OCI-LY7 (cell line): ENCODE results near the gene VOPP1. TPM values are rescaled to one million over a fixed set of nuclear protein-coding genes. Genes with fewer than 3 reads are reported as not detected.
A peak's percentile ranks its signal among the peaks of the same experiment; 100 is the strongest.

Experiments
- BruUV-seq: library from RNA; stranded (reverse); fragments of 400-500 nt; replicated peaks from 2 replicates; lab custom pipeline; 2021; lab: Mats Ljungman, UMichigan
- CTCF ChIA-PET: fragments of 300-600 bp; sonication (Branson Sonifier 250); formaldehyde crosslinking; loops from one replicate; lab custom pipeline; 2022; ENCODE audit warnings: antibody characterized with exemption; ENCODE audit not compliant: unreplicated experiment; lab: Charles Lee
- POLR2A ChIA-PET: fragments of 300-600 bp; sonication (Branson Sonifier 250); formaldehyde crosslinking; loops from one replicate; lab custom pipeline; 2022; ENCODE audit warnings: antibody characterized with exemption; lab: Charles Lee
- DNase-seq: peaks from one replicate; pipeline ENCODE4 v3.0.0-alpha.2; 2015; ENCODE audit warnings: low spot score
- H2AFZ ChIP-seq: fragments of 200-600 bp; sonication (generic), shearing (Covaris generic); 2 replicates; pipeline ENCODE4 v1.6.1; 2014; ENCODE audit warnings: mild to moderate bottlenecking, antibody characterized with exemption, low read length, moderate library complexity
- H3K27ac ChIP-seq: fragments of 200-600 bp; sonication (generic); 2 replicates; pipeline ENCODE4 v1.5.1; 2014; ENCODE audit warnings: mixed run types, low read depth, mild to moderate bottlenecking, moderate library complexity, low read length, inconsistent platforms; ENCODE audit not compliant: poor library complexity, severe bottlenecking
- H3K36me3 ChIP-seq: fragments of 200-600 bp; sonication (generic); 2 replicates; pipeline ENCODE4 v1.6.1; 2014; ENCODE audit warnings: mild to moderate bottlenecking, antibody characterized with exemption, low read length, moderate library complexity, mixed read lengths; ENCODE audit not compliant: insufficient read depth
- H3K4me1 ChIP-seq: fragments of 200-600 bp; sonication (generic); 2 replicates; pipeline ENCODE4 v1.5.1; 2014; ENCODE audit warnings: mild to moderate bottlenecking, low read length; ENCODE audit not compliant: insufficient read depth, poor library complexity, severe bottlenecking
- H3K4me2 ChIP-seq: fragments of 200-600 bp; sonication (generic); 2 replicates; pipeline ENCODE4 v1.6.1; 2014; ENCODE audit warnings: mild to moderate bottlenecking, low read length
- H3K4me3 ChIP-seq: fragments of 200-600 bp; sonication (generic); 2 replicates; pipeline ENCODE4 v1.5.1; 2014; ENCODE audit warnings: mild to moderate bottlenecking, low read depth, low read length; ENCODE audit not compliant: poor library complexity, severe bottlenecking
- H3K79me2 ChIP-seq: fragments of 200-600 bp; sonication (generic); 2 replicates; pipeline ENCODE4 v1.6.1; 2016; ENCODE audit warnings: low read depth, mild to moderate bottlenecking, low read length, moderate library complexity, mixed read lengths; ENCODE audit not compliant: insufficient read depth
- H3K9me2 ChIP-seq: fragments of 200-600 bp; sonication (generic); 2 replicates; pipeline ENCODE4 v1.6.1; 2016; ENCODE audit warnings: mild to moderate bottlenecking, low read length, mixed read lengths; ENCODE audit not compliant: insufficient read depth
- H3K9me3 ChIP-seq: fragments of 200-600 bp; sonication (generic); 2 replicates; pipeline ENCODE4 v1.6.1; 2014; ENCODE audit warnings: mild to moderate bottlenecking, mixed run types, low read length, mixed read lengths
- H4K20me1 ChIP-seq: fragments of 200-600 bp; sonication (generic); 2 replicates; pipeline ENCODE4 v1.6.1; 2014; ENCODE audit warnings: mild to moderate bottlenecking, antibody characterized with exemption, low read length, moderate library complexity, mixed read lengths; ENCODE audit not compliant: insufficient read depth
- EZH2phosphoT487 ChIP-seq: fragments of 200-600 bp; sonication (generic); IDR thresholded peaks from 2 replicates; pipeline ENCODE4 v1.6.1; 2018; ENCODE audit warnings: low read depth, borderline replicate concordance, mild to moderate bottlenecking, mixed run types, antibody characterized with exemption, low read length, moderate library complexity, mixed read lengths
- intact Hi-C: fragments of 100-400 bp; cut with micrococcal nuclease; formaldehyde crosslinking; loops from one replicate; pipeline ENCODE4 v1.10.0; 2022; ENCODE audit not compliant: unreplicated experiment
- total RNA-seq, 2 experiments: library from RNA; depleted of rRNA in 1 of 2; stranded (reverse); fragments of >200 nt in 1 of 2; shearing (Covaris generic) in 1 of 2; gene quantifications; 2 replicates each; pipeline ENCODE4 v1.2.3, GENCODE V29; 2014 to 2022
- TF ChIP-seq, protein P1 (sequence below): fragments of 200-600 bp; sonication (generic); conservative IDR thresholded peaks from 2 replicates; pipeline ENCODE4 v1.5.1; 2014; ENCODE audit warnings: mild to moderate bottlenecking, antibody characterized with exemption, low read length, moderate library complexity, mixed read lengths

VOPP1 gene
- total RNA-seq, 2 experiments from 2014 or later, result 68.8 to 72.1 TPM

GRCh38 chr7:55556492-55556891, 15.8 kb downstream of the VOPP1 start:
- ChIA-PET POLR2A (interaction anchor here (1.6 to 3.1 kb wide), 2 partner anchors 11 to 16 kb away, joined by 4 to 10 read pairs; no protein-coding TSS in a partner anchor), CTCF (no interaction called here)
- DNase-seq, result no peak
- peak overlapping the region; percentile 1 for H3K4me3 ChIP-seq
- H4K20me1 ChIP-seq, result peaks cover 40% of the 10 kb centered on the region
- peaks cover 45% of the 10 kb centered on the region for H3K36me3 ChIP-seq
- TF ChIP-seq, protein P1, sequence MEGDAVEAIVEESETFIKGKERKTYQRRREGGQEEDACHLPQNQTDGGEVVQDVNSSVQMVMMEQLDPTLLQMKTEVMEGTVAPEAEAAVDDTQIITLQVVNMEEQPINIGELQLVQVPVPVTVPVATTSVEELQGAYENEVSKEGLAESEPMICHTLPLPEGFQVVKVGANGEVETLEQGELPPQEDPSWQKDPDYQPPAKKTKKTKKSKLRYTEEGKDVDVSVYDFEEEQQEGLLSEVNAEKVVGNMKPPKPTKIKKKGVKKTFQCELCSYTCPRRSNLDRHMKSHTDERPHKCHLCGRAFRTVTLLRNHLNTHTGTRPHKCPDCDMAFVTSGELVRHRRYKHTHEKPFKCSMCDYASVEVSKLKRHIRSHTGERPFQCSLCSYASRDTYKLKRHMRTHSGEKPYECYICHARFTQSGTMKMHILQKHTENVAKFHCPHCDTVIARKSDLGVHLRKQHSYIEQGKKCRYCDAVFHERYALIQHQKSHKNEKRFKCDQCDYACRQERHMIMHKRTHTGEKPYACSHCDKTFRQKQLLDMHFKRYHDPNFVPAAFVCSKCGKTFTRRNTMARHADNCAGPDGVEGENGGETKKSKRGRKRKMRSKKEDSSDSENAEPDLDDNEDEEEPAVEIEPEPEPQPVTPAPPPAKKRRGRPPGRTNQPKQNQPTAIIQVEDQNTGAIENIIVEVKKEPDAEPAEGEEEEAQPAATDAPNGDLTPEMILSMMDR, result no peak
- no peak for TF ChIP-seq EZH2phosphoT487
- BruUV-seq, result no TSS peak
- intact Hi-C loops, result loop anchor here (2.0 kb wide), 2 partner anchors 14 to 24 kb away; no protein-coding TSS in a partner anchor
- no peak overlapping the region for H2AFZ ChIP-seq
- peaks cover 95% of the 10 kb centered on the region for H3K79me2 ChIP-seq
- no peaks in the 10 kb centered on the region for H3K9me2 ChIP-seq
- peaks cover 78% of the 10 kb centered on the region for H3K4me1 ChIP-seq
- no peaks in the 10 kb centered on the region for H3K9me3 ChIP-seq
- H3K4me2 ChIP-seq, result peak overlapping the region; percentile 90
- peak overlapping the region; percentile 73 for H3K27ac ChIP-seq

DNA sequence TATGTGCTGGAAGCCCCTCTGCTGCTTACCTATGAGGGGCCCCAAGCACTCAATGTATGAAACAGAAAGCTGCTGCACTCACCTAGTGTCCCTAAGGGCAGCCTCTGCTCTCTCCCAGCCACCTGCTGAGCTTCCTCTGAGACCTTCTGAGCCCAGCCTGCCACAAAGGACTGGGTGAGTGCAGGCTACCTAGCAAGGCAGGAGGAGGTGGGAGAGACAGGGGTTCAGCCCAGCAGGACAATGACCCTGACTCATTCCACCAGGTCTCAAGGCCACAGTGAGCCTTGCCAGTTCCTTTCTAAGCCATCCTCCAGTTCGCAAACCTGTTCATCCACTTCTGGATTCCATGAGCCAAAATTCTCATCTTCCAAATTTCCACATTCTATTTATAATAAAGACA, 16.3 kb downstream of the VOPP1 start:
- peak overlapping the region; percentile 90 for H3K4me2 ChIP-seq
- H3K4me3 ChIP-seq, result peak overlapping the region; percentile 1
- DNase-seq, result peak; percentile 73
- H4K20me1 ChIP-seq, result peaks cover 44% of the 10 kb centered on the region
- peak overlapping the region; percentile 73 for H3K27ac ChIP-seq
- ChIA-PET CTCF (interaction anchor here (0.6 kb wide), 1 partner anchor 17 kb away, joined by 3 read pairs; no protein-coding TSS in a partner anchor), POLR2A (interaction anchor here (0.7 to 3.1 kb wide), 5 partner anchors 11 to 495 kb away, joined by 3 to 10 read pairs (median 4); partner anchors contain the start of genes CCT6A and PSPH)
- peaks cover 79% of the 10 kb centered on the region for H3K4me1 ChIP-seq
- H3K9me3 ChIP-seq, result no peaks in the 10 kb centered on the region
- no peak overlapping the region for H2AFZ ChIP-seq
- H3K36me3 ChIP-seq, result peaks cover 45% of the 10 kb centered on the region
- intact Hi-C loops, result loop anchor here (2.0 kb wide), 2 partner anchors 15 to 23 kb away; no protein-coding TSS in a partner anchor
- no peaks in the 10 kb centered on the region for H3K9me2 ChIP-seq
- BruUV-seq, result no TSS peak
- no peak for TF ChIP-seq EZH2phosphoT487
- TF ChIP-seq, protein P1, result no peak
- peaks cover 95% of the 10 kb centered on the region for H3K79me2 ChIP-seq

- DNase-seq, result no peak
- peaks cover 77% of the 10 kb centered on the region for H3K4me1 ChIP-seq
- H3K4me2 ChIP-seq, result no peak overlapping the region
- no peaks in the 10 kb centered on the region for H3K9me3 ChIP-seq
- TF ChIP-seq EZH2phosphoT487, result no peak
- TF ChIP-seq, protein P1, result no peak
- no peak overlapping the region for H3K27ac ChIP-seq
- peaks cover 44% of the 10 kb centered on the region for H4K20me1 ChIP-seq
- ChIA-PET CTCF (no interaction called here), POLR2A (interaction anchor here (1.1 to 3.1 kb wide), 4 partner anchors 10 to 22 kb away, joined by 3 to 10 read pairs (median 5); no protein-coding TSS in a partner anchor)
- H3K9me2 ChIP-seq, result no peaks in the 10 kb centered on the region
- peaks cover 95% of the 10 kb centered on the region for H3K79me2 ChIP-seq
- peaks cover 41% of the 10 kb centered on the region for H3K36me3 ChIP-seq
- no peak overlapping the region for H2AFZ ChIP-seq
- BruUV-seq, result no TSS peak
- H3K4me3 ChIP-seq, result no peak overlapping the region
- intact Hi-C loops, result no loop called here
Measured at GRCh38 chr7:55555160-55555559, 17.1 kb downstream of the VOPP1 start.
